DND-41 (cell line): ENCODE measurements around the gene PPFIBP1.

Experiments used
- ATAC-seq: fragments of 200-7000 bp; cut with Tn5 transposase; 3 replicates; pipeline ENCODE4 v1.9.1; 2021; ENCODE audit warnings: low read depth; ENCODE audit not compliant: insufficient read depth
- DNase-seq: peaks from one replicate; pipeline ENCODE4 v3.0.0-alpha.2; 2020
- H2AFZ ChIP-seq: 2 replicates; pipeline ENCODE4 v1.6.0; 2012; ENCODE audit warnings: low read depth, low read length
- H3K27ac ChIP-seq: 2 replicates; pipeline ENCODE4 v1.5.1; 2012; ENCODE audit warnings: low read length, inconsistent platforms
- H3K27me3 ChIP-seq: fragments of 200-600 bp; sonication (generic); 2 replicates; pipeline ENCODE4 v1.6.0; 2012; ENCODE audit warnings: low read length, mild to moderate bottlenecking, inconsistent platforms; ENCODE audit not compliant: insufficient read depth, poor library complexity
- H3K36me3 ChIP-seq: 2 replicates; pipeline ENCODE4 v1.5.1; 2012; ENCODE audit warnings: low read length, inconsistent platforms; ENCODE audit not compliant: insufficient read depth
- H3K4me1 ChIP-seq: 2 replicates; pipeline ENCODE4 v1.5.1; 2012; ENCODE audit warnings: mild to moderate bottlenecking, low read length; ENCODE audit not compliant: insufficient read depth
- H3K4me2 ChIP-seq: 2 replicates; pipeline ENCODE4 v1.6.0; 2012; ENCODE audit warnings: mild to moderate bottlenecking, moderate library complexity, low read length, inconsistent platforms; ENCODE audit not compliant: insufficient read depth
- H3K4me3 ChIP-seq, 2 experiments: fragments of 200-600 bp in 1 of 2; shearing (Covaris generic) in 1 of 2; 2 replicates each; pipeline ENCODE4 v1.5.1; 2012 to 2016; ENCODE audit warnings: inconsistent platforms in 2 of 2, low read length in 2 of 2, mild to moderate bottlenecking in 2 of 2, low read depth in 1 of 2, moderate library complexity in 1 of 2
- H3K79me2 ChIP-seq: 2 replicates; pipeline ENCODE4 v1.6.0; 2012; ENCODE audit warnings: low read length, inconsistent platforms; ENCODE audit not compliant: insufficient read depth
- H3K9ac ChIP-seq: 2 replicates; pipeline ENCODE4 v1.6.0; 2012; ENCODE audit warnings: low read depth, mild to moderate bottlenecking, inconsistent platforms, low read length, moderate library complexity
- H3K9me3 ChIP-seq: 2 replicates; pipeline ENCODE4 v1.5.1; 2012; ENCODE audit warnings: low read length, moderate library complexity, mild to moderate bottlenecking, inconsistent platforms; ENCODE audit not compliant: insufficient read depth, severe bottlenecking
- H4K20me1 ChIP-seq: 2 replicates; pipeline ENCODE4 v1.6.0; 2012; ENCODE audit warnings: low read length; ENCODE audit not compliant: insufficient read depth
- EZH2 ChIP-seq: IDR thresholded peaks from 3 replicates; pipeline ENCODE4 v1.6.1; 2012; ENCODE audit warnings: borderline replicate concordance, low read depth, mild to moderate bottlenecking, moderate library complexity, low read length, inconsistent platforms; ENCODE audit not compliant: severe bottlenecking
- TF ChIP-seq, protein P1 (sequence below): IDR thresholded peaks from 2 replicates; pipeline ENCODE4 v1.5.1; 2012; ENCODE audit warnings: borderline replicate concordance, low read length, moderate library complexity, mild to moderate bottlenecking; ENCODE audit not compliant: poor library complexity, severe bottlenecking; ENCODE audit errors: extremely low read depth

PPFIBP1 gene

DNA sequence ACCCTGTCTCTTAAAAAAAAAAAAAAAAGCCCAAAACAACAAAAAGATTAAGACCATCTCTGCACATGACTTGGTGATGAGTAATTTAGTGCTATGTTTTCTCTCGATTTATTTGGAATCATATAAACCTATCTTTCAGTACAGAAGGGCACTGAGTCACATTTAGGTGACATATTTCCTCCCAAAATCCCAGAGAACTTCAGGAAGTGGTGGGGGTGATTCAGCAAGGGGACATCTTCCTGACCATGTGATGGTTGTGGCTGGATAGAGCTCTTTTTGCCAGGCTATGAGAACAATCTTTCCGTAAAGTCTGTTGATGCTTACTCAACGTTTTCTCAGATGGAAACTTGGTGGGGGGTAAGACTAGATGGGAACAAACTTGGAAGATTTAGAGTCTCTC, 50.0 kb downstream of the PPFIBP1 start:
- Histone ChIP-seq H3K4me2 (no peak overlapping the region), H3K4me1 (no peaks in the 10 kb centered on the region), H3K9me3 (no peaks in the 10 kb centered on the region), H3K27me3 (no peaks in the 10 kb centered on the region), H3K79me2 (no peaks in the 10 kb centered on the region), H3K27ac (no peak overlapping the region), H2AFZ (no peak overlapping the region), H3K9ac (no peak overlapping the region), H4K20me1 (no peaks in the 10 kb centered on the region), H3K36me3 (no peaks in the 10 kb centered on the region), H3K4me3 (no peak overlapping the region)
- DNase-seq (no peak), ATAC-seq (no peak)
- TF ChIP-seq EZH2, result no peak
- TF ChIP-seq, protein P1, sequence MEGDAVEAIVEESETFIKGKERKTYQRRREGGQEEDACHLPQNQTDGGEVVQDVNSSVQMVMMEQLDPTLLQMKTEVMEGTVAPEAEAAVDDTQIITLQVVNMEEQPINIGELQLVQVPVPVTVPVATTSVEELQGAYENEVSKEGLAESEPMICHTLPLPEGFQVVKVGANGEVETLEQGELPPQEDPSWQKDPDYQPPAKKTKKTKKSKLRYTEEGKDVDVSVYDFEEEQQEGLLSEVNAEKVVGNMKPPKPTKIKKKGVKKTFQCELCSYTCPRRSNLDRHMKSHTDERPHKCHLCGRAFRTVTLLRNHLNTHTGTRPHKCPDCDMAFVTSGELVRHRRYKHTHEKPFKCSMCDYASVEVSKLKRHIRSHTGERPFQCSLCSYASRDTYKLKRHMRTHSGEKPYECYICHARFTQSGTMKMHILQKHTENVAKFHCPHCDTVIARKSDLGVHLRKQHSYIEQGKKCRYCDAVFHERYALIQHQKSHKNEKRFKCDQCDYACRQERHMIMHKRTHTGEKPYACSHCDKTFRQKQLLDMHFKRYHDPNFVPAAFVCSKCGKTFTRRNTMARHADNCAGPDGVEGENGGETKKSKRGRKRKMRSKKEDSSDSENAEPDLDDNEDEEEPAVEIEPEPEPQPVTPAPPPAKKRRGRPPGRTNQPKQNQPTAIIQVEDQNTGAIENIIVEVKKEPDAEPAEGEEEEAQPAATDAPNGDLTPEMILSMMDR, result no peak

DNA sequence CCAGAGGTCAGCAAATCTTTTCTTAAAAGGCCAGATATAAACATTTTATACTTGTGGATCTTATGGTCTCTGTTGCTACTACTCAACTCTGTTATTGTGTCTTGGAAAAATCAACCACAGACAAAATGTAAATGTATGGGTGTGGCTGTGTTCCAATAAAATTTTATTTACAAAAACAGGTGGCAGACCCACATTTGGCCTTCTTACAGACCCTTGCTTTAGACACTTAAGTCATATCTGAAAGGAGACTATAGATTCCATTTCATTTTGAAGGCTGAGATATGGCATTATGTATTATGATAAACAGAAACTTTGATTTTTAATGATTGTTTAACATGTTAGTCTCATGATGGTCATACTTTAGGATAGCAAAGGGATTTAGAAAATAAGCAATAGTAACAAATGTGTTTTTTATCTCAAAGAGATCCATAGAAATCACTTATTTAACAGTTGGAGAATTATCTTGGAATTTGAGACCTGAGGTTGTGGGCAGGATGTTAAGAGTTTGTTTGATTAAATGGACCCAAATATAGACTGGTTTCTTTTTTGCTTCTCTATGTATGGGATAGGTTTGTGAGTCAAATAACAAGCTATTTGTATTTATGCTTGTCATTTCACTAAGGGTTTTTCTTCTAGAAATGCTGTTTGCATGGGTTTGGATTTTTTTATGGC, 51.2 kb downstream of the PPFIBP1 start:
- no peak for ATAC-seq

GRCh38 chr12:27575762-27576118, 51.7 kb downstream of the PPFIBP1 start:
- H3K4me2 ChIP-seq, result no peak overlapping the region
- no peak overlapping the region for H3K4me3 ChIP-seq
- no peak overlapping the region for H3K9ac ChIP-seq
- no peaks in the 10 kb centered on the region for H4K20me1 ChIP-seq
- no peaks in the 10 kb centered on the region for H3K9me3 ChIP-seq
- DNase-seq, result no peak
- H3K36me3 ChIP-seq, result no peaks in the 10 kb centered on the region
- ATAC-seq, result no peak
- H2AFZ ChIP-seq, result no peak overlapping the region
- H3K27me3 ChIP-seq, result no peaks in the 10 kb centered on the region
- H3K4me1 ChIP-seq, result no peaks in the 10 kb centered on the region
- TF ChIP-seq, protein P1, result no peak
- no peak for TF ChIP-seq EZH2
- no peaks in the 10 kb centered on the region for H3K79me2 ChIP-seq
- no peak overlapping the region for H3K27ac ChIP-seq

More for the DNA sequence above, 51.2 kb downstream of the PPFIBP1 start:
- Histone ChIP-seq H3K9ac (no peak overlapping the region), H3K36me3 (no peaks in the 10 kb centered on the region), H3K27me3 (no peaks in the 10 kb centered on the region), H3K4me1 (no peaks in the 10 kb centered on the region), H3K79me2 (no peaks in the 10 kb centered on the region), H2AFZ (no peak overlapping the region), H3K4me2 (no peak overlapping the region), H3K9me3 (no peaks in the 10 kb centered on the region), H3K4me3 (no peak overlapping the region), H4K20me1 (no peaks in the 10 kb centered on the region), H3K27ac (no peak overlapping the region)
- TF ChIP-seq, protein P1, result no peak
- TF ChIP-seq EZH2, result no peak
- no peak for DNase-seq
